NCI-H2171 (cell line): ENCODE data around the gene ABCA2.
A peak's percentile ranks its signal among the peaks of the same experiment; 100 is the strongest.
"Not testable (repeated sequence)": the region's sequence is repeated elsewhere in the genome, so short reads cannot be mapped to it uniquely, and the experiment has no call there.

Experiments
- DNase-seq: peaks from one replicate; lab custom pipeline; 2025; lab: John Stamatoyannopoulos, UW

Gene ABCA2

GRCh38 chr9:137064027-137064879 is 36.2 kb upstream of the ABCA2 start:
- DNase-seq, result no peak

GRCh38 chr9:137063311-137064026 is 35.4 kb upstream of the ABCA2 start:
- DNase-seq, result no peak

DNA sequence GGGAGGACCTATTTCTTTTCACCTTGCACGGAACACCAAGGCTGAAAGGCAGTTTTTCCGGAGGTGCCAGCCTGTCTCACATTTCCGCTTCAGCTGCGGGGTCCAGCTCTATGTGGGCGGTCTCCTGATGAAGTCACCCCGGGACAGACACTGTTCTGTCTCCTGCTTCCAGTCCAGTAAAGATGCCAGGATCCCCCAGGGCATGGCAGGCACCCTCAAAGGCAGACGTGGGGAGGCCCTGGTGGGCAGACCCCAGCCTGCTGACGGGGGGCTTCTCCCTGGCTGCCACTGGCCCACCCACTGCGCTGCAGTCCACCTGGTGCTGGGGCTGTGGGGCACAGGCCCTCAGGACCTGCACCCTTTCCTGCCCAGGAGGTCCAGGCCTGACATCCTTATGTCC is 34.8 kb upstream of the ABCA2 start:
- DNase-seq, result not testable (repeated sequence)

GRCh38 chr9:137062384-137062783 is 34.3 kb upstream of the ABCA2 start:
- DNase-seq, result no peak

GRCh38 chr9:137058521-137059234 is 30.6 kb upstream of the ABCA2 start:
- DNase-seq, result peak; percentile 82

GRCh38 chr9:137057545-137057944 is 29.5 kb upstream of the ABCA2 start:
- peak; percentile 90 for DNase-seq

GRCh38 chr9:137056739-137057415 is 28.8 kb upstream of the ABCA2 start:
- peak; percentile 58 for DNase-seq

- DNase-seq, result no peak
Measured at GRCh38 chr9:137055385-137056364, 27.6 kb upstream of the ABCA2 start.

DNA sequence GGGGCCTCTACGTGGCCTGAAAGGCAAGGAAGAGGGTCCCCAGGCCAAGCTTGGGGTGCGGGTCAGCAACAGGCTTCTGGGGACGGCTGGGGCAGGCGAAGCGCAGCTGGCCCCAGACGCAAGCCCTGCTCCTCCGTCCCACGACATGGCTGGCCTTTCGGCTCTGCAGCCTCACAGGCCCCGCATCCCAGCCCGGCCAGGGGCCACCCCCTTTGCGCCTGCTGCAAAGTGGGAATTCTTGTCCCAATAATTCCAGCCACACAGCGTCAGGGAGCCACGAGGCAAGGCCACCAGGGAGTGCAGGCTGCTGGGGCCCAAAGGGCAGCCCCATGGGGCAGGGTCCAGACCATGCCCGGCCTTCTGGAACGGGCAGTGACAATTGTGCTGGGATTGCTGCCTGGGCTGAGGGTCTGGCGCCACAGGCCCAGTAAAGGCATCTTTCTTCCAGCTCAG is 26.9 kb upstream of the ABCA2 start:
- no peak for DNase-seq

DNA sequence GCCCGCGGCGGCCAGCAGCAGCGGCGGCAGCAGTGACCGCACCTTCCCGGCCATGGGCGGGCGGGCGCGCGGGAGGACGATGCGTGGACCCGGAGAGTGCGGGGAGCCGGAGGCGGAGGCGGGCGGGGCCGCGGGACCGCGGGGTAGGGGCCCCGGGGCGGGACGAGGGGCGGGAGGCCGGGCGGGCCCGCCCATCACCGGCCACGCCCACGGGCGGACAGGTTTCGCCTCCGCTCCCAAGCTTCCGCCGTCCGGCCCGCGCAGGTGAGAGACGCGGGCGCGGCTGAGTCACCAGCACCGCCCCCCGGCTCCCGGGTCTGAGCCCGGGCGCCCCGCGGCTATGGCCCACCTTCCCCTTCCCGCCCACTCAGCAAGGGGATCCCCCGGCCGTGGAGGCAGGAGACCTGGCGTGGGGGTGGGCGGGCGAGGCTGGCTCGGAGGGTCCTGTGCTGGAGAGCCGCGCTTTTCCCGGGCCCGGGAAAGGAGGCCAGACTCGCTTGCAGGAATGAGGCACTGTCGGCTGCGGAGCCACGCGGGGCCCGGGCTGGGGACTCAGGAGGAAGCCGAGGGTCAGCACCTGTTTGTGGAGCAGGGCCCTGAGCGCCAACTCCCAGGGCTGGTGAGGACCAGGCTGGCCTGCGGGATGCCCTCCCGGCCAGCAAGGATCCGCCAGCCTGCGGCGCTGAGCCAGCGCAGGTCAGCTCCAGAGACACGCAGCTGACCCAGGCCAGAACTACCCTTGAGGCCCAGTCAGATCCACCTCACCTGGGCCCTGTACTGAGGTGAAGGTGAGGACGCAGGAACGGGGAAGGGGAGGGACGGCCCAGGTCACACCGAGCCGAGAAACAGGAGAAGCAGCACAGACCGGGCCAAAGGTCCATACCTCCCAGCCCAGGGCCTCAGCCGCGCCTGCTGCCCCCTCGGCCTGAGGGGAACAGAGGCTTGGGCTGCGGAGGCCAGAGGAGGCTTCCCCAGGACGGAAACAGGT is 26.2 kb upstream of the ABCA2 start, which contains the start of gene ENTPD2:
Gene ENTPD2 (minus strand): TSS at position 118 of the 988 bp plus-strand sequence. CDS start 64 bp downstream, at position 54.
- DNase-seq, result peak; percentile 65

DNA sequence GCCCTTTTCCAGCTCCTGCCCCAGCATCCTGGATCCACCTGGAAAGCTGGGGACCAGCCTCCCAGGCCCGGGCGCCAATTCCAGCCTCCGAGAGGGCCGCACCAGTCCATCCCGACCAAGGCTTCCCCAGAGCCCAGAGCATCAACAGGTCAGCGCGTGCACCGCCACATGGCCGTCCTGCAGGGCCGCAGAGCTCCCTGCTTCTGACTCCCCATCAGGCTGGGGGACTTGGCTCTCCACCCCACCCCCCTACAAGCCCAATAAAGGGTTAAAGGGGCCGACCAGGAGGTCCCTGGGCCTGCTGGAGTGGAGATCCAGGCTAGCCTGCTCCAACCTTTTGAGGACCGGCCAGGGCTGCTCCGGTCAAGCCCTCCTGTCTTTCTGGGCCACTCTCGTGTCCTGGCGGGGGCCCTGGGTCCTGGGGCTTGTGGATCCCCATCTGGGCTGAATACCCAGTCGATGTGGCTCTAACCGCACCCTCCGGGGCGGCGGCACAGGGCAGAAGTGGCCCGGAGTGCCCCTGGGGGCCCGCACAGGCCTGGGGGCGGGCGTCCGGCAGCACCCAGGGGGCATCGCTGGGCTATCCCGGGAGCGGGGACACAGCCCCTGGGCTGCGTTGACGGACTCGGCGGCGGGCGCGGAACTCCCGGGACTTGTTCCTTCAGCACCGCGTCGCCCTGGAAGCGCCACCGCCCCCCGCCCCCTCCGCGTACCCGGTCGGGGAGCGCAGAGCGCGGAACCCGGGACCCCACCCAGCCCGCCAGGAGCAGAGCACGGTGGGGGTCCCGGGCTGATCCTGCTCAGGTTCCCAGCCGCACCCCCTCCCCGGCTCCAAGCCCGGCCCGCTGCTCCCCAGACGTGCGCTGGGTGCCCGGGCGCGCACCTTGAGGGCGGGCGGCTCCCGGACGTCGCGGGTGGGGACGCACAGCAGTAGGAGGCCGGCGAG is 25.2 kb upstream of the ABCA2 start:
- no peak for DNase-seq

- no peak for DNase-seq
Measured at GRCh38 chr9:137052293-137052692, 24.3 kb upstream of the ABCA2 start.

GRCh38 chr9:137051145-137051724 is 23.2 kb upstream of the ABCA2 start:
- DNase-seq, result no peak

DNA sequence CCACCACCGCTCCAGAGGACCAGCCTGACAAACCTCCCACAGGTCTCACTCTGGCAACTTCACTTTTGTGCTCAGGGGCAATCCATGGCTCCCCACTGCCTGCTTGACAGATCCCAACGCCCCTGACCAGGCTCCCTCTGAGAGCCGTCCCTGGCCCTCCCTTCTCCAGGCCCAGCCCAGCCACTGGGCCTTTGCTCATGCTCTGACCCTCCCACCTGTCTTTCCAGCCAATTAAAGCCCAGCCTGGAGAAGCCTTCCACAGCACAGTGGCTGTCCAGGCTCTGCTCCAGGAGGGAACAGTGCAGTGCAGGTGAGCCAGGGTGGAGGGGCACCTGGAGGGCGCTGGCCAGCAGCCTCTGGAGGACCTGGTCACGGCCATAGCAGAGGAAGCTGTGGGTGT is 22.5 kb upstream of the ABCA2 start:
- no peak for DNase-seq

DNA sequence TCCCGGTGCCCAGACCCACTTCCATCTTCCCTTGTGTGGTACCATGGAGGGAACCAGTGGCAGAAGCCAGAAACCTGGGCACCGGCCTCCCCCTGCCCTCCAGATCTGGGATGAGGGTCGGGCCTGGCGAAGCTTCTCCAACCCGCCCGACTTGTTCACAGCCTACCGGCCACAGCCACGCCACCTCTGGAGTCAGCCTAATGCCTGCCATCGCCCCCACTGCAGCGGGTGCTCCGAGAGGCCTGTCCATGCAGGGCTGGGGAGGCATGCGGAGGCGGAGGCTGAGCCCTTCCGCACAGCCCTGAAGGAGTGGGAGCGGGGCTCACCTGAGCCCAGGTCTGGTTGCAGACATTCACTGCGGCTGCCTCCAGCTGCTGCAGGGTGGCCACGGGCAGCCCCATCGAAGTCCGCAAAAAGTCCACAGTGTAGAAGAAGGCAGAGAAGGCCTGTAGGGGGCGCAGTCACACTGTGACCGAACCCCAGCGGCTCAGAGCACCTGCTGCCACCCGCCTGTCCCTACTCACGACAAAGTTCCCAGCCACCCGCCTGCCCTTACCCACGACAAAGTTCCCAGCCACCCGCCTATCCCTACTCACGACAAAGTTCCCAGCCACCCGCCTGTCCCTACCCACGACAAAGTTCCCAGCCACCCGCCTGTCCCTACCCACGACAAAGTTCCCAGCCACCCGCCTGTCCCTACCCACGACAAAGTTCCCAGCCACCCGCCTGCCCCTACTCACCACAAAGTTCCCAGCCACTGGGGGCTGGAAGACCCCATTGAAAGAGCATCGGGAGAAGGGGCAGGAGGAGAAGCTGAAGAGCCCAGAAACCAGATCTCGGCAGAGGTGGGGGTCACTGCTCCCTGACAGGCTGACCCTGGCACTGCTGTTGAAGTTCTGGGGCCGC is 21.8 kb upstream of the ABCA2 start:
- peak; percentile 55 for DNase-seq

GRCh38 chr9:137048655-137049543 is 20.9 kb upstream of the ABCA2 start:
- DNase-seq, result no peak
